GM19438 (cell line): Measurements from ENCODE around the gene BDKRB1.
"Not testable (repeated sequence)": the region's sequence is repeated elsewhere in the genome, so short reads cannot be mapped to it uniquely, and the experiment has no call there.

Experiments used
- ATAC-seq: cut with Tn5 transposase; IDR thresholded peaks from one replicate; pipeline ENCODE4 v1.9.1; 2021; ENCODE audit warnings: low read depth; ENCODE audit not compliant: unreplicated experiment

BDKRB1 gene

GRCh38 chr14:96232506-96232905 lies 23.5 kb upstream of the BDKRB1 start:
- ATAC-seq = no peak

- no peak for ATAC-seq
Measured at GRCh38 chr14:96233661-96234060, 22.3 kb upstream of the BDKRB1 start.

- ATAC-seq = no peak
Measured at GRCh38 chr14:96235426-96235825, 20.6 kb upstream of the BDKRB1 start.

GRCh38 chr14:96237641-96238040 lies 18.4 kb upstream of the BDKRB1 start:
- ATAC-seq = no peak

GRCh38 chr14:96238676-96239265 lies 17.2 kb upstream of the BDKRB1 start:
- ATAC-seq = no peak

GRCh38 chr14:96239711-96240141 lies 16.3 kb upstream of the BDKRB1 start:
- ATAC-seq = no peak

- ATAC-seq = no peak
Measured at GRCh38 chr14:96240641-96241040, 15.4 kb upstream of the BDKRB1 start.

- no peak for ATAC-seq
Measured at GRCh38 chr14:96242126-96242525, 13.9 kb upstream of the BDKRB1 start.

GRCh38 chr14:96243785-96244184 lies 12.2 kb upstream of the BDKRB1 start:
- ATAC-seq = no peak

- not testable (repeated sequence) for ATAC-seq
Measured at GRCh38 chr14:96245074-96245473, 10.9 kb upstream of the BDKRB1 start.

GRCh38 chr14:96245710-96246538 lies 10.1 kb upstream of the BDKRB1 start:
- ATAC-seq = no peak

- ATAC-seq = no peak
Measured at GRCh38 chr14:96246539-96246847, 9.5 kb upstream of the BDKRB1 start.

GRCh38 chr14:96247031-96247430 lies 9.0 kb upstream of the BDKRB1 start:
- ATAC-seq = no peak

- ATAC-seq = no peak
Measured at GRCh38 chr14:96249029-96249428, 7.0 kb upstream of the BDKRB1 start.

- ATAC-seq = no peak
Measured at GRCh38 chr14:96250485-96250884, 5.5 kb upstream of the BDKRB1 start.

- ATAC-seq = no peak
Measured at GRCh38 chr14:96251656-96252155, 4.3 kb upstream of the BDKRB1 start.

- ATAC-seq = no peak
Measured at GRCh38 chr14:96252323-96252998, 3.5 kb upstream of the BDKRB1 start.

- ATAC-seq = no peak
Measured at GRCh38 chr14:96252999-96253539, 2.9 kb upstream of the BDKRB1 start.

- ATAC-seq = no peak
Measured at GRCh38 chr14:96254687-96255086, 1.3 kb upstream of the BDKRB1 start.

GRCh38 chr14:96256407-96256806 lies 397 bp downstream of the BDKRB1 start:
- no peak for ATAC-seq

GRCh38 chr14:96257056-96257455 lies 1.0 kb downstream of the BDKRB1 start:
- no peak for ATAC-seq
